GM18519 (cell line): ENCODE measurements around the gene GNB2.
"Not testable (repeated sequence)": the region's sequence is repeated elsewhere in the genome, so short reads cannot be mapped to it uniquely, and the experiment has no call there.

Experiments used
- ATAC-seq: cut with Tn5 transposase; IDR thresholded peaks from one replicate; pipeline ENCODE4 v1.9.1; 2021; ENCODE audit warnings: mild to moderate bottlenecking, moderate library complexity; ENCODE audit not compliant: unreplicated experiment, low FRiP score

The GNB2 gene

DNA sequence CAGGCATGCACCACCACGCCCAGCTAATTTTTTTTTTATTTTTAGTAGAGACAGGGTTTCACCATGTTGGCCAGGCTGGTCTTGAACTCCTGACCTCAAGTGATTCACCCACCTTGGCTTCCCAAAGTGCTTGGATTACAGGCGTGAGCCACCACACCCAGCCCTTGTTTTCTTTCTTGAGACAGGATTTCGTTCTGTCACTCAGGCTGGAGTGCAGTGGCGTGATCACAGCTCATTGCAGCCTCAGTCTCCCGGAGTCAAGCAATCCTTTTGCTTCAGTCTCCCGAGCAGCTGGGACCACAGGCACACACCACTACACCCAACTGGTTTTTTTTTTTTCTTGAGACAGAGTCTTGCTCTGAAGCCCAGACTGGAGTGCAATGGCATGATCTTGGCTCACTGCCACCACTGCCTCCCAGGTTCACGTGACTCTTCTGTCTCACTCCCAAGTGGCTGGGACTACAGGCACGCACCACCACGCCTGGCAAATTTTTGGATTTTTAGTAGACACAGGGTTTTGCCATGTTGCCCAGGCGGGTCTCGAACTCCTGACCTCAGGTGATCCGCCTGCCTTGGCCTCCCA, 11.3 kb upstream of the GNB2 start:
- not testable (repeated sequence) for ATAC-seq

- ATAC-seq, result no peak
Observed at GRCh38 chr7:100665168-100665726, 8.3 kb upstream of the GNB2 start.

DNA sequence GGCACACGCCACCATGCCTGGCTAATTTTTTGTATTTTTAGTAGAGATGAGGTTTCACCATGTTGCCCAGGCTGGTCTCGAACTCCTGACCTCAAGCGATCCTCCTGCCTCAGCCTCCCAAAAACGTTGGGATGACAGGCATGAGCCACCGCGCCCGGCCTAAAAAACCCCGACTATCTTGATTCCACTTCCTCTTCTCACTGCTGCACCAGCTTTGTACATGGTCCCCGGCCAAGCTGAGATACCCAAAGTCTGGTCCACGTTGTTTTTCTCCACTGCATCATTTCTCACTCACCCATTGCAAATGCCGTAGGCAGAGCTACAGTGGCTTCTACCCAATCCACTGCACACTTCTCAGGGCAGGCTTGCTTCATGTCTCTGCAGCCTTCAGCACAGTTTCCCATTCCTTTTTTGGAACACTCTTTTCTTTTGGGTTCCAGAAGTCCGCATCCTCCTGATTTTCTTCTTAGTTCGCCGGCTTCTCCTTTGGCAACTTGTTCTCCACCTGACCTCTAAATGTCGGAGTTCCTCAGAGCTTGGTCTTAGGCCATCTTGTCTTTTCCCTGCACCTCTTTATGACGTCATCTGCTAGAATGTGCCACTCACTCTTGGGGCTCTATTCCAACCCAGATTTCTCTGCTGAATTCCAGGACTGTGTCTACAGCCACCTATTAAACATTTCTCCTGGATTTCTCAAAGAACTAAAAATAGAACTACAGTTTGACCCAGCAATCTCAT, 6.0 kb upstream of the GNB2 start:
- ATAC-seq, result no peak

GRCh38 chr7:100668069-100668449, 5.5 kb upstream of the GNB2 start:
- no peak for ATAC-seq

- ATAC-seq, result not testable (repeated sequence)
Observed at GRCh38 chr7:100669106-100669505, 4.4 kb upstream of the GNB2 start.

- ATAC-seq, result no peak
Observed at GRCh38 chr7:100670074-100670473, 3.5 kb upstream of the GNB2 start.

GRCh38 chr7:100671353-100672327, 1.9 kb upstream of the GNB2 start:
- no peak for ATAC-seq

GRCh38 chr7:100673942-100674410, 436 bp downstream of the GNB2 start:
- no peak for ATAC-seq

DNA sequence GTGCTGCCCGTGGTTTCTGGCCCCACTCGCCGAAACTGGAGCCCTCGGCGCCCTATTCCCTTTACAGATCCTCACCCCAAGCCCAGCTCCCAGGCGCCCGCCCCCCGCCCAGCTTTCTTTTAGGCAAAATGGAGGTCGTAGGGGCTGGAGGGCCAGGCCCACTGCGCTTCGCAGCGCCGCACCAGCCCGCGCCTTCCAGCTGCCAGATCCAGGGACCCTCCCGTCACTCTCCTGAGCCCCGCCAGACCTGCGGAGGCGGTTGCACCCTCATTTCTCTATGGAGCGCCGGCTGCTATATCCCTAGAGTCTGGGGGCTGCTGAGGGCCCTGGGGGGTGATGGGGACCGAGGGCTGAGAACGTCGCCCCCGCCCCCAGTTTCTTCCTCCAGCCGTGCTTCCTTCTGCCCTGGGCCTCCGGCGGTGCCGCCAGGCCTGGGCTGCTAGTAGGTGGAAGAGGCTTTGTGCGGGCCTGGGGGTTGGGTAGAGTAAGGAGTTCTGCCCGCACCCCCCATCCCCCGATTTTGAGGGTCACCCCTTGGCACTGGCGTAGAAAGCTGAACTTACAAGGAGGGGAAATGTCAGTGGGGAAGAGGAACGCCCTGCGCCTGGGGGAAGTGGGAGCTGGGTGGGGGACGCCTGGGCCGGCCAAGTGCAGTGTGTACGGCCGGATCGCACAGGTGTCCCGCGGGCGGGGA, 1.0 kb downstream of the GNB2 start:
- ATAC-seq, result no peak

DNA sequence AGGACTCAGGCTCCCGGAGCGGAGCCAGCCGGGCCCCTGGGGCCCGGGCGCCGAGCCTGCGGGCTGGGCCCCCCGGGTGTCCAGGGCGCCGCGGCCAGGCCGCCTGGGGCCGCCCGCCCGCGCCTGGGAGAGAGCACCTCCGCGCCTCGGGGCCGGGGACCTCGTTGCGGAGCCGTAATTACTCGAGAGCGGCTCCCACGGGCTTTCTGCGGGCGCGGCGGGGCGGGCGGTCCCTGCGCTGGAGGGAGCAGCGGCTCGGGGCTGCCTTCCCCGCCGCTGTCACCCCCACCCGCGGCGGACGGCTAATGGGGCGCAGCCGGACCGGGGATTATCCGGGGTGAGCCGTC, 1.5 kb downstream of the GNB2 start:
- no peak for ATAC-seq

GRCh38 chr7:100675581-100676350, 2.2 kb downstream of the GNB2 start:
- ATAC-seq, result no peak

- no peak for ATAC-seq
Observed at GRCh38 chr7:100676501-100677306, 3.2 kb downstream of the GNB2 start.

- ATAC-seq, result no peak
Observed at GRCh38 chr7:100677308-100678267, 4.0 kb downstream of the GNB2 start.

- no peak for ATAC-seq
Observed at GRCh38 chr7:100678291-100678984, 4.9 kb downstream of the GNB2 start.

DNA sequence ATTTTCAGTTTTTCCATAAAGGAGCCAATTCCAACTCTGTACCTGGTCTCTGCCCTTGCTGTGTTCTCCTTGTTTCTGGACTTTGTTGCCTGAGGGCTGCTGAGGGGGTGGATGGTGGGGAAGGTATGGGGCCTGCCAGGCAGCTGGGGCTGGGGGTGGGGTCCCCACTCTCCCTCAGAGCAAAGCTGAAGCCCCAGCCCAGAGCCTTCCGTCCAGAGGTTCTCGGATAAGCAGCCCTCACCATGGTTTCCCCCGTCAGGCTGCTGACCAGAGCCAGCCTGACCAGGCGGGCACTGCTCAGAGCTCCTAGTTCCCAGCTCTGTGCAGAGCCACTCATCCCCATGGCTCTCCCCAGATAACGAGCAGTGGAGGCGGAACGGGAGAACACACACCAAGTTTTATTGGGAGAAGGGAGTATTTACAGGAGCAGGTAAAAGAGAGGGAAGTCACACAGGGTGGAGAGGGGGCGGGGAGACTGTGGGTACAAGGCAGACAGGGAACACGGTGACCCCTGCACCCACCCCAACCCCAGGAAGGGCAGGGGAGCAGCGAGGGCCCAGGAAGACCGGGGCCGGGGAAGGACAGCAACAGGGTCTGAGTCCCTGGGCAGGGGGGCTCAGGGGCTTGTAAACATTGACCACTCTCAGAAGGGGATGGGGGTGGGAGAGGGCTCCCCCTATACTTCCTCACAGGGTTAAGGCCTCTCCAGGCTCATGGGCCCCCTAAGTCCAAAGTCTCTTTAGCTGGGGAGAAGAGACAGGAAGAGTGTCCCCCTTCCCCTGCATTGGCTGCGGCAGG, 5.8 kb downstream of the GNB2 start:
- no peak for ATAC-seq

GRCh38 chr7:100679927-100680575, 6.5 kb downstream of the GNB2 start:
- no peak for ATAC-seq
